ENCODE measurements around the gene CCDC24.

DNA sequence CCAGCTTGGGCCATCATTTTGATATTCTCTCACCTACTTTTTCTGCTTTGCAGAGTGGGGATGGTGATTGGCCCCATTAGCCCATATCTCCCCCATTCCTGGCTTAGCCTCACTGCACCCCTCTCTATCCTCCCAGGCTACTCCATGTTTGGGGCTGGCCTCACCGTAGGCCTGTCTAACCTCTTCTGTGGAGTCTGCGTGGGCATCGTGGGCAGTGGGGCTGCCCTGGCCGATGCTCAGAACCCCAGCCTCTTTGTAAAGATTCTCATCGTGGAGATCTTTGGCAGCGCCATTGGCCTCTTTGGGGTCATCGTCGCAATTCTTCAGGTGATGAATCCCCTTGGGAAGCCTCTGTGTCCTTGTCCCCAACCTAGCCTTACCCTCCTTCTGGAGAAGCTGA, 14.5 kb upstream of the CCDC24 start:
- TF ChIP-seq CTCF (conservative IDR thresholded peaks at IDR 0.05; ENCODE audit: low read depth, low read length) (no peak), RCOR1 (IDR thresholded peaks at IDR 0.05; ENCODE audit: insufficient replicate concordance, low read length) (no peak), POLR2A (IDR thresholded peaks at IDR 0.05; ENCODE audit: low read depth, low read length) (no peak), RAD21 (IDR thresholded peaks at IDR 0.05; ENCODE audit: low read length) (no peak), CEBPB (IDR thresholded peaks at IDR 0.05; ENCODE audit: low read depth, low read length) (no peak)
